Measurements from ENCODE around the gene NRIP2. TPM values are rescaled to one million over a fixed set of nuclear protein-coding genes. Genes with fewer than 3 reads are reported as not detected.

NRIP2 gene
- total RNA-seq (2021) = 0.15 TPM in 2 replicates
- long read RNA-seq, partial matches to known transcripts = 0 of 1 reads
- long read RNA-seq, other reads (novel, unspliced or antisense) = 1 of 1 reads

- H3K27ac ChIP-seq (ENCODE audit: insufficient read length, low read depth, low read length) = no peak within 1 kb of the TSS
- H3K79me2 ChIP-seq (ENCODE audit: insufficient read depth, low read length) = no peaks in the 10 kb centered on the region
Observed at GRCh38 chr12:2834581-2835491, at the start of gene NRIP2. NRIP2 (minus strand) TSS chr12:2835035; CDS start chr12:2834983, 52 bp downstream.

More at GRCh38 chr12:2834581-2835491, at the start of gene NRIP2:
- no peak within 1 kb of the TSS for H2BK20ac ChIP-seq (ENCODE audit: low read depth, low read length, poor library complexity, severe bottlenecking)
- H3K9me3 ChIP-seq (ENCODE audit: control insufficient read depth, low read depth, low read length) = no peaks in the 10 kb centered on the region
- peaks cover 17 to 29% of the 10 kb centered on the region in 2 experiments for H3K4me1 Mint-ChIP-seq
- H3K18ac ChIP-seq (ENCODE audit: insufficient read length, low read depth, low read length) = no peak within 1 kb of the TSS
- no peak within 1 kb of the TSS for H3K23ac ChIP-seq (ENCODE audit: insufficient read length, low read depth, low read length)
- peak within 1 kb of the TSS in 1 of 2 experiments; percentile 65; a peak in 2 of 5 replicates for H3K4me3 Mint-ChIP-seq
- H3T11ph ChIP-seq (ENCODE audit: low read length) = no peak within 1 kb of the TSS
- H3K4me1 ChIP-seq (ENCODE audit: insufficient read depth, low read length) = no peaks in the 10 kb centered on the region
- no peak within 1 kb of the TSS for H4K5ac ChIP-seq (ENCODE audit: insufficient read length, low read depth, low read length)
- H3K27me3 ChIP-seq (ENCODE audit: insufficient read depth, low read length) = no peaks in the 10 kb centered on the region
- no peak within 1 kb of the TSS for H2BK5ac ChIP-seq (ENCODE audit: insufficient read length, low read length)
- no peaks in the 10 kb centered on the region for H3K23me2 ChIP-seq (ENCODE audit: insufficient read length, low read depth, low read length, poor library complexity, severe bottlenecking)
- H3K27me3 Mint-ChIP-seq (ENCODE audit: low read depth) = no peaks in the 10 kb centered on the region
- H3K56ac ChIP-seq (ENCODE audit: insufficient read length, low read depth, low read length) = no peak within 1 kb of the TSS
- no peak within 1 kb of the TSS for H2AK5ac ChIP-seq (ENCODE audit: insufficient read length, low read length)
- H3K14ac ChIP-seq (ENCODE audit: insufficient read depth, low read length) = no peak within 1 kb of the TSS
- no peak within 1 kb of the TSS for H4K8ac ChIP-seq (replicated peaks; ENCODE audit: insufficient read length, low read depth, low read length)
- TF ChIP-seq, protein P1, sequence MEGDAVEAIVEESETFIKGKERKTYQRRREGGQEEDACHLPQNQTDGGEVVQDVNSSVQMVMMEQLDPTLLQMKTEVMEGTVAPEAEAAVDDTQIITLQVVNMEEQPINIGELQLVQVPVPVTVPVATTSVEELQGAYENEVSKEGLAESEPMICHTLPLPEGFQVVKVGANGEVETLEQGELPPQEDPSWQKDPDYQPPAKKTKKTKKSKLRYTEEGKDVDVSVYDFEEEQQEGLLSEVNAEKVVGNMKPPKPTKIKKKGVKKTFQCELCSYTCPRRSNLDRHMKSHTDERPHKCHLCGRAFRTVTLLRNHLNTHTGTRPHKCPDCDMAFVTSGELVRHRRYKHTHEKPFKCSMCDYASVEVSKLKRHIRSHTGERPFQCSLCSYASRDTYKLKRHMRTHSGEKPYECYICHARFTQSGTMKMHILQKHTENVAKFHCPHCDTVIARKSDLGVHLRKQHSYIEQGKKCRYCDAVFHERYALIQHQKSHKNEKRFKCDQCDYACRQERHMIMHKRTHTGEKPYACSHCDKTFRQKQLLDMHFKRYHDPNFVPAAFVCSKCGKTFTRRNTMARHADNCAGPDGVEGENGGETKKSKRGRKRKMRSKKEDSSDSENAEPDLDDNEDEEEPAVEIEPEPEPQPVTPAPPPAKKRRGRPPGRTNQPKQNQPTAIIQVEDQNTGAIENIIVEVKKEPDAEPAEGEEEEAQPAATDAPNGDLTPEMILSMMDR (conservative IDR thresholded peaks at IDR 0.05) = no peak
- no peak within 1 kb of the TSS for H2BK15ac ChIP-seq (ENCODE audit: low read depth, low read length)
- no peaks in the 10 kb centered on the region for H4K20me1 ChIP-seq (ENCODE audit: control insufficient read depth, insufficient read depth, insufficient read length)
- H3K9me3 Mint-ChIP-seq = no peaks in the 10 kb centered on the region
- no peak within 1 kb of the TSS for H3K4me2 ChIP-seq (ENCODE audit: insufficient read depth, insufficient read length, low read length)
- no peaks in the 10 kb centered on the region for H3K79me1 ChIP-seq (ENCODE audit: insufficient read depth, low read depth, low read length, poor library complexity, severe bottlenecking)
- WGBS (ENCODE audit: extremely low coverage, insufficient read length, low lambda C conversion rate) = no CpG with 5 or more reads among the region's 32 CpGs
- peak within 1 kb of the TSS; percentile 26 to 30 (median 29); a peak in 1 of 7 replicates for H3K27ac Mint-ChIP-seq
- no peak within 1 kb of the TSS for H3K9ac ChIP-seq (ENCODE audit: extremely low read depth, insufficient read length, low read length)
- H2BK12ac ChIP-seq (ENCODE audit: insufficient read length, low read depth, low read length) = no peak within 1 kb of the TSS
- no peak within 1 kb of the TSS for H4K91ac ChIP-seq (ENCODE audit: insufficient read length, low read depth, low read length)
- no peak within 1 kb of the TSS for H2BK120ac ChIP-seq (ENCODE audit: low read depth, low read length, poor library complexity, severe bottlenecking)
- no peak for DNase-seq
- no peak within 1 kb of the TSS for H2AFZ ChIP-seq (ENCODE audit: low read length)
- peaks cover 1 to 24% (median 19%) of the 10 kb centered on the region in 3 experiments; a peak in 4 of 7 replicates for H3K36me3 Mint-ChIP-seq (ENCODE audit: insufficient read depth in 1 of 3, low read depth in 3 of 3)
- no peak within 1 kb of the TSS for H3K4ac ChIP-seq (ENCODE audit: low read depth, low read length)

All from H9 (cell line).